GM12891 (cell line): ENCODE data around the gene DNAH8.

Experiments
- POLR2A ChIP-seq: IDR thresholded peaks from 2 replicates; pipeline ENCODE4 v1.6.1; 2011; ENCODE audit warnings: low read depth, low read length, control low read depth
- POLR2AphosphoS5 ChIP-seq: IDR thresholded peaks from 2 replicates; pipeline ENCODE4 v1.6.1; 2011; ENCODE audit warnings: low read depth, low read length, control low read depth
- SPI1 ChIP-seq: IDR thresholded peaks from 2 replicates; pipeline ENCODE4 v1.6.1; 2011; ENCODE audit warnings: low read depth, low read length, control low read depth

- TF ChIP-seq POLR2A (no peak), POLR2AphosphoS5 (no peak), SPI1 (no peak)
These were observed 364.4 kb downstream of the DNAH8 start for GRCh38 chr6:39079197-39080125.
